ENCODE data around the gene LIN28A. TPM values are rescaled to one million over a fixed set of nuclear protein-coding genes. Genes with fewer than 3 reads are reported as not detected.

The LIN28A gene
- total RNA-seq, 4 donors from 2014 or later, result not detected

DNA sequence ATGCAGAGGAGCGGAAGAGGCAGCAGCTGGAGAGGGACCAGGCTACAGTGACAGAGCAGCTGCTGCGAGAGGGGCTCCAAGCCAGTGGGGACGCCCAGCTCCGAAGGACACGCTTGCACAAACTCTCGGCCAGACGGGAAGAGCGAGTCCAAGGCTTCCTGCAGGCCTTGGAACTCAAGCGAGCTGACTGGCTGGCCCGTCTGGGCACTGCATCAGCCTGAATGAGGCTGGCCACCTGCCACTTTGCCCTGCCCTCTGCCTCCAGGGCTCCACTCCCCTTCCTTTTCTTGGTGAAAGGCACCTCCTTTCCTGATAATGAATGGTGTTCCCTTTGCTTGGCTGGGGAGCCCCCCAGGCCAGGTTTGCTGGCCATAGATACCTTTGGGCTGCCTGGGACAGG is 58.3 kb downstream of the LIN28A start:
- 16 to 25% methylated on average over 10 of the region's 10 CpGs for WGBS, 2 donors
- peak in 1 of 2 donors; percentile 48 for DNase-seq (ENCODE audit: low spot score in 2 of 2)
- intact Hi-C loops (cut with DNase I; ENCODE audit: low total_unique reads), result no loop called here
- TF ChIP-seq POLR2A (IDR thresholded peaks at IDR 0.05), result no peak
- TF ChIP-seq, protein P1, sequence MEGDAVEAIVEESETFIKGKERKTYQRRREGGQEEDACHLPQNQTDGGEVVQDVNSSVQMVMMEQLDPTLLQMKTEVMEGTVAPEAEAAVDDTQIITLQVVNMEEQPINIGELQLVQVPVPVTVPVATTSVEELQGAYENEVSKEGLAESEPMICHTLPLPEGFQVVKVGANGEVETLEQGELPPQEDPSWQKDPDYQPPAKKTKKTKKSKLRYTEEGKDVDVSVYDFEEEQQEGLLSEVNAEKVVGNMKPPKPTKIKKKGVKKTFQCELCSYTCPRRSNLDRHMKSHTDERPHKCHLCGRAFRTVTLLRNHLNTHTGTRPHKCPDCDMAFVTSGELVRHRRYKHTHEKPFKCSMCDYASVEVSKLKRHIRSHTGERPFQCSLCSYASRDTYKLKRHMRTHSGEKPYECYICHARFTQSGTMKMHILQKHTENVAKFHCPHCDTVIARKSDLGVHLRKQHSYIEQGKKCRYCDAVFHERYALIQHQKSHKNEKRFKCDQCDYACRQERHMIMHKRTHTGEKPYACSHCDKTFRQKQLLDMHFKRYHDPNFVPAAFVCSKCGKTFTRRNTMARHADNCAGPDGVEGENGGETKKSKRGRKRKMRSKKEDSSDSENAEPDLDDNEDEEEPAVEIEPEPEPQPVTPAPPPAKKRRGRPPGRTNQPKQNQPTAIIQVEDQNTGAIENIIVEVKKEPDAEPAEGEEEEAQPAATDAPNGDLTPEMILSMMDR (IDR thresholded peaks at IDR 0.05), result no peak
- H3K4me3 ChIP-seq (ENCODE audit: low read depth, poor library complexity, severe bottlenecking), result no peak overlapping the region

DNA sequence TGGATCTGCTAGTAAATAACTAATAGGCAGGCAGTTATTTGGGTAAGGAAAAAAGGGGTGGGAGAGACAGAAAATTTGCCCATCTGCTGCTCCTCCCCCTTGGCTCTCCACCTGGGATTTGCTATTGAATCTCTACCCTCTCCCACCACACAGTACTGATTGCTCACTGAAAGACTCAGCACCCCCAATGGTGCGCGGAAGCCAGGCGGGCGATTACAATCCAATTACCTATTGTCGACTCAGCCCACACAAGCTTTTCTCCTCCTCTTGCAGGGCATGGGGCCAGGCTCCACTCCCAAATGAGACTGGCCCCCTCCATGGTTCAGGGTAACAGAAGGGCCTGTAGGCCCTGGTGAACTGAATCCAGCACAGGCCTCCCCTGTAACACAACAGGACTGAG is 58.9 kb downstream of the LIN28A start:
- 60 to 65% methylated on average over 5 of the region's 5 CpGs for WGBS, 2 donors
- intact Hi-C loops (cut with DNase I; ENCODE audit: low total_unique reads), result no loop called here
- peak in 1 of 2 donors; percentile 79 for DNase-seq (ENCODE audit: low spot score in 2 of 2)

DNA sequence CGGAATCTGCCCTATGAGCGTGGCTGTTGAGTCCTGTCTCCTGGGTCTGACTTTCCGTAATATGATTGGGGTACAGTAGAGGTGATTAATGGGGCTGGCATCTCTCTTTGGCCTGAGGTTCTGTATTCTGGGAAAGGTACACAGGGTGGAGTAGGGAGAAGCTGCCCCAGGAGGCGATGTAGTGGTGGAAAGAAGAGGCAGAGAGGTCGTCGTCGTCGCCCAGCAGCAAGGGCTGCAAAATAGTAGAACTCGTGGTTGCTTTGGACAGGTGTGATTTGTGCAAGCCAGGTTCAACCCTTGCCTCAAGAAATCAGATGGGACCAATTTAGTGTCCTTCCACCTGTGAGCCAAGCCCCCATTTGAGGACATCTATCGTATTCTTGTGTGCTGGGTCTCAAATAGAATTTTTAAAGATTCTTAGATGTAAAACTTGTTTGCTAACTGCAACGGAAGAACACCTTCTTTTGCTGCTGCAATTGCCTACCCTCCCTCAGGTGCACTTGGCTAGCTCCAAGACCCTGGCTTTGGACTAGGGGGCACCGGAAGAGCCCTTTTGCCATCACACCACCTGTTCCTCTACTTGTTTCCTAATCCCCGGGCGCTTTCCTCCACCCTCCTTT is 60.4 kb downstream of the LIN28A start:
- no peak overlapping the region for H3K4me3 ChIP-seq (ENCODE audit: low read depth, poor library complexity, severe bottlenecking)
- TF ChIP-seq, protein P1 (IDR thresholded peaks at IDR 0.05), result no peak
- TF ChIP-seq POLR2A (IDR thresholded peaks at IDR 0.05), result no peak
- WGBS, 2 donors, result 20 to 25% methylated on average over 14 of the region's 14 CpGs
- peak in 1 of 2 donors; percentile 19 for DNase-seq (ENCODE audit: low spot score in 2 of 2)
- intact Hi-C loops (cut with DNase I; ENCODE audit: low total_unique reads), result no loop called here

More for the DNA sequence above, 58.9 kb downstream of the LIN28A start:
- TF ChIP-seq, protein P1 (IDR thresholded peaks at IDR 0.05), result no peak
- no peak for TF ChIP-seq POLR2A (IDR thresholded peaks at IDR 0.05)
- no peak overlapping the region for H3K4me3 ChIP-seq (ENCODE audit: low read depth, poor library complexity, severe bottlenecking)

DNA sequence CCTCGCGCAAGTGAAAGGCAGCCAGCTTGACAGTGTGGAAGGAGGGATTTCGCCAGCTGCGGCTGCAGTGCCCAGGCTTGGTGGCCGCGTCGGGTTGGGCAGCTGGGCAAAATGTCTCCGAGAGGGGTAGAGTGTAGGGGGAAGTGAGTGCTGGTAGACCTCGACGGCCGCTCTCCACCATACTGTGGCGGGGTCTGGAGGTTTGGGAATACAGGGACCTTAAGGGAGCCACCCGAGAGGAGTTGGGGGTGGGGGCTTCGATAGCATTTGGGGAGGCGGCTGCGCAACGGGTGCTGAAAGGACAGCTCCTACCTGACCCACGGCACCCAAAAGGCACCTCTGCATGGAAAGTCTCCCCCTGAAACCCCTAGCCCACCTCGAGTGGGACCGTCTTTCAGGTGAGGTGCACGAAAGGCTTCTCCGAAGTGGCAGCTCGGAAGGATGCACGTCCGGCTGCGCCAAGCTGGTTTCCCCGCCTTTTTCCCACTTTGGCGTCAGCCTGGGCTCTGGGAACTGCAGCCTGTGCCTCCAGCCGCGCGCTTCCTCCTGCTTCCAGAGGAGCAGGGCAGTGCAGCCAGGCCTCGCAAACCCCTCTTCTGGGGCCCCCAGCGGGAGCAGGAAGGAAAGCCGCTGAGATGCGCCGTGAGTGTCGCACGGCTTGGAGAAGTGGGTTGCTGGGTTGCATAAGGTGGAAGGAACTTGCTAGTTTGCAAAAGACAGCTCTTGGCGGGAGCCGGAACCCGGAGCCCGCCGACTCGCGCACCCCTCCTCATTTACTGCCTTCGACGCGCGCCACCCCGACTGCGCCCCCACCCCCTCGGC is 61.1 kb downstream of the LIN28A start:
- intact Hi-C loops (cut with DNase I; ENCODE audit: low total_unique reads), result no loop called here
- peak; percentile 59 to 93 for DNase-seq (ENCODE audit: low spot score in 2 of 2)
- H3K4me3 ChIP-seq (ENCODE audit: low read depth, poor library complexity, severe bottlenecking), result peak overlapping the region; percentile 100
- TF ChIP-seq POLR2A (IDR thresholded peaks at IDR 0.05), result no peak
- TF ChIP-seq, protein P1 (IDR thresholded peaks at IDR 0.05), result no peak
- WGBS, 2 donors, result 0 to 1% methylated on average over 39 to 40 of the region's 52 CpGs

DNA sequence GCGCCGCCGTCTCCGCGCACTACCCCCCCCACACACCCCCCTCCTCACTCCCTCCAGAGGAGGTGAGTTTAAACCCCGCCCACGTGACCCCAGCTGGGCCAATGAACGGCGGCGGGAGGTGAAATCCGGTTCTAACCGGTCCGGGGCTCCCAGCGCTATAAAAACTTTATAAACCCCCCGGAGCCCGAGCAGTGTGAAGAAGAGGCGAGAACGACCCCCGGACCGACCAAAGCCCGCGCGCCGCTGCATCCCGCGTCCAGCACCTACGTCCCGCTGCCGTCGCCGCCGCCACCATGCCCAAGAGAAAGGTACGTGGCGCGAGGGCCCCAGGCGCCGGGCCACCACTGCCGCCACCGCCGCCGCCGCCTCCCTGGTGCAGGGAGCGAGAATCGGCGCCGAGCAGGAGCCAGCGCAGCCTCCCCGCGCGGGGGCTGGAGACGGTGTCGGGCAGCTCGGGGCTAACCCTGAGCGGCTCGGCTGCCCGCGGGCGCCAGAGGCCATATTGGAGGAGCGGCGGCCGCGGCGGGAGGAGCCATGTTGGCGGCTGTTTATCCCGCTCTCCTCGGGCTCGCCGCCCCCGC is 61.8 kb downstream of the LIN28A start, which contains the start of gene HMGN2:
Gene HMGN2, plus strand, starts transcription at position 121 of the 581 bp plus-strand sequence. Its CDS starts 173 bp downstream, at position 294.
- WGBS, 2 donors, result 0% methylated on average over 8 to 17 of the region's 69 CpGs
- TF ChIP-seq, protein P1 (IDR thresholded peaks at IDR 0.05), result no peak
- TF ChIP-seq POLR2A (IDR thresholded peaks at IDR 0.05), result no peak
- peak; percentile 93 to 99 for DNase-seq (ENCODE audit: low spot score in 2 of 2)
- intact Hi-C loops (cut with DNase I; ENCODE audit: low total_unique reads), result no loop called here
- H3K4me3 ChIP-seq (ENCODE audit: low read depth, poor library complexity, severe bottlenecking), result peak within 1 kb of the TSS; percentile 100
